GM23248 (cell line): ENCODE results near the gene CHPT1.

Experiments used
- EZH2 ChIP-seq: fragments of 200-600 bp; sonication (generic); IDR thresholded peaks from 2 replicates; pipeline ENCODE4 v1.6.1; 2018; ENCODE audit warnings: antibody characterized with exemption, mild to moderate bottlenecking; ENCODE audit not compliant: insufficient read depth, poor library complexity, severe bottlenecking
- EZH2phosphoT487 ChIP-seq: fragments of 200-600 bp; sonication (generic); IDR thresholded peaks from 2 replicates; pipeline ENCODE4 v1.6.1; 2018; ENCODE audit warnings: antibody characterized with exemption, moderate library complexity, mild to moderate bottlenecking, low read depth; ENCODE audit not compliant: insufficient read depth

GRCh38 chr12:101671833-101672232, 25.6 kb upstream of the CHPT1 start:
- no peak for TF ChIP-seq EZH2
- TF ChIP-seq EZH2phosphoT487: no peak
